Chondrocyte (in vitro differentiated cells): ENCODE results near the gene PSG6. TPM values are rescaled to one million over a fixed set of nuclear protein-coding genes. Genes with fewer than 3 reads are reported as not detected.
"Not testable (repeated sequence)": the region's sequence is repeated elsewhere in the genome, so short reads cannot be mapped to it uniquely, and the experiment has no call there.

Experiments
- DNase-seq: peaks from one replicate; pipeline ENCODE4 v3.0.0; 2021; ENCODE audit warnings: mixed read lengths, low spot score
- H3K27ac Mint-ChIP-seq: one replicate; pipeline ENCODE4 v1.8.0; 2021; ENCODE audit warnings: mild to moderate bottlenecking, moderate library complexity, mixed read lengths; ENCODE audit not compliant: unreplicated experiment
- H3K27me3 Mint-ChIP-seq: 2 replicates; pipeline ENCODE4 v1.8.0; 2021; ENCODE audit warnings: low read depth, mixed read lengths
- H3K36me3 Mint-ChIP-seq: 2 replicates; pipeline ENCODE4 v1.8.0; 2021; ENCODE audit warnings: low read depth, mixed read lengths
- H3K4me1 Mint-ChIP-seq: 2 replicates; pipeline ENCODE4 v1.8.0; 2021; ENCODE audit warnings: low read depth, mild to moderate bottlenecking, mixed read lengths
- H3K4me3 Mint-ChIP-seq: one replicate; pipeline ENCODE4 v1.8.0; 2021; ENCODE audit warnings: mild to moderate bottlenecking, moderate library complexity, mixed read lengths; ENCODE audit not compliant: unreplicated experiment
- H3K9me3 Mint-ChIP-seq: 2 replicates; pipeline ENCODE4 v1.8.0; 2021; ENCODE audit warnings: low read depth, mixed read lengths
- CTCF ChIP-seq: fragments of 200-600 bp; sonication (generic); IDR thresholded peaks from 2 replicates; pipeline ENCODE4 v1.5.0; 2021; ENCODE audit warnings: antibody characterized with exemption, mild to moderate bottlenecking, moderate library complexity
- total RNA-seq: library from RNA; stranded (reverse); gene quantifications from 3 replicates; pipeline ENCODE4 v1.2.1, GENCODE V29; 2021

The PSG6 gene
- total RNA-seq, 1 donor from 2014 or later = not detected

GRCh38 chr19:42932485-42933101, 14.9 kb upstream of the PSG6 start:
- DNase-seq, H3K36me3 Mint-ChIP-seq, H3K4me3 Mint-ChIP-seq, H3K27ac Mint-ChIP-seq, H3K4me1 Mint-ChIP-seq, H3K27me3 Mint-ChIP-seq: not testable (repeated sequence)
- peaks cover 45% of the 10 kb centered on the region for H3K9me3 Mint-ChIP-seq

GRCh38 chr19:42930214-42930613, 12.5 kb upstream of the PSG6 start:
- H3K27ac Mint-ChIP-seq, H3K27me3 Mint-ChIP-seq, H3K36me3 Mint-ChIP-seq, DNase-seq, H3K4me1 Mint-ChIP-seq, H3K4me3 Mint-ChIP-seq: not testable (repeated sequence)
- TF ChIP-seq CTCF = peak; percentile 20
- H3K9me3 Mint-ChIP-seq = peaks cover 38% of the 10 kb centered on the region

- H3K4me3 Mint-ChIP-seq = no peak overlapping the region
- no peak for TF ChIP-seq CTCF
- DNase-seq = no peak
- H3K4me1 Mint-ChIP-seq = no peaks in the 10 kb centered on the region
- no peaks in the 10 kb centered on the region for H3K36me3 Mint-ChIP-seq
- no peaks in the 10 kb centered on the region for H3K27me3 Mint-ChIP-seq
- no peak overlapping the region for H3K27ac Mint-ChIP-seq
- peaks cover 41% of the 10 kb centered on the region for H3K9me3 Mint-ChIP-seq
Measured at GRCh38 chr19:42928896-42929295, 11.2 kb upstream of the PSG6 start.

- Mint-ChIP-seq H3K36me3 (no peaks in the 10 kb centered on the region), H3K9me3 (peaks cover 53% of the 10 kb centered on the region), H3K4me1 (no peaks in the 10 kb centered on the region), H3K27ac (no peak overlapping the region), H3K4me3 (no peak overlapping the region), H3K27me3 (no peaks in the 10 kb centered on the region)
- no peak for TF ChIP-seq CTCF
- DNase-seq = no peak
Measured at GRCh38 chr19:42926781-42927180, 9.1 kb upstream of the PSG6 start.

GRCh38 chr19:42923106-42923505, 5.4 kb upstream of the PSG6 start:
- DNase-seq, H3K36me3 Mint-ChIP-seq, H3K27me3 Mint-ChIP-seq, H3K4me3 Mint-ChIP-seq, H3K27ac Mint-ChIP-seq, H3K4me1 Mint-ChIP-seq: not testable (repeated sequence)
- peaks cover 52% of the 10 kb centered on the region for H3K9me3 Mint-ChIP-seq
- peak; percentile 44 for TF ChIP-seq CTCF

- not testable (repeated sequence) for H3K36me3 Mint-ChIP-seq, H3K27ac Mint-ChIP-seq, H3K4me3 Mint-ChIP-seq, DNase-seq, H3K4me1 Mint-ChIP-seq, H3K27me3 Mint-ChIP-seq
- H3K9me3 Mint-ChIP-seq = peaks cover 57% of the 10 kb centered on the region
Measured at GRCh38 chr19:42920971-42921370, 3.3 kb upstream of the PSG6 start.
